AG09309 (cell line): ENCODE results near the gene PIK3R6.
A peak's percentile ranks its signal among the peaks of the same experiment; 100 is the strongest.

Source experiments
- DNase-seq: peaks from one replicate; pipeline ENCODE4 v3.0.0-alpha.2; 2010; ENCODE audit warnings: low read depth
- H3K4me3 ChIP-seq: 2 replicates; pipeline ENCODE4 v1.5.1; 2011; ENCODE audit warnings: mild to moderate bottlenecking, low read depth, low read length, moderate library complexity; ENCODE audit not compliant: control insufficient read depth
- CTCF ChIP-seq: IDR thresholded peaks from 2 replicates; pipeline ENCODE4 v1.5.1; 2011; ENCODE audit warnings: mild to moderate bottlenecking, low read depth, low read length, inconsistent platforms; ENCODE audit not compliant: insufficient read depth, control insufficient read depth; ENCODE audit errors: missing control alignments

PIK3R6 gene

GRCh38 chr17:8835631-8836364 lies 31.7 kb downstream of the PIK3R6 start:
- no peak for TF ChIP-seq CTCF
- DNase-seq = no peak
- H3K4me3 ChIP-seq = no peak overlapping the region

- H3K4me3 ChIP-seq = no peak overlapping the region
- TF ChIP-seq CTCF = no peak
- no peak for DNase-seq
These were observed 32.4 kb downstream of the PIK3R6 start for GRCh38 chr17:8835106-8835505.

GRCh38 chr17:8832711-8833352 lies 34.6 kb downstream of the PIK3R6 start:
- peak; percentile 28 for TF ChIP-seq CTCF
- H3K4me3 ChIP-seq = no peak overlapping the region
- no peak for DNase-seq

GRCh38 chr17:8831234-8831849 lies 36.1 kb downstream of the PIK3R6 start:
- no peak overlapping the region for H3K4me3 ChIP-seq
- no peak for DNase-seq
- no peak for TF ChIP-seq CTCF

- H3K4me3 ChIP-seq = no peak overlapping the region
- DNase-seq = no peak
- no peak for TF ChIP-seq CTCF
These were observed 37.3 kb downstream of the PIK3R6 start for GRCh38 chr17:8830141-8830540.

GRCh38 chr17:8829036-8829941 lies 38.2 kb downstream of the PIK3R6 start:
- no peak overlapping the region for H3K4me3 ChIP-seq
- no peak for TF ChIP-seq CTCF
- no peak for DNase-seq
